ENCODE measurements around the gene IL11.
"Not testable (repeated sequence)": the region's sequence is repeated elsewhere in the genome, so short reads cannot be mapped to it uniquely, and the experiment has no call there.

The IL11 gene

DNA sequence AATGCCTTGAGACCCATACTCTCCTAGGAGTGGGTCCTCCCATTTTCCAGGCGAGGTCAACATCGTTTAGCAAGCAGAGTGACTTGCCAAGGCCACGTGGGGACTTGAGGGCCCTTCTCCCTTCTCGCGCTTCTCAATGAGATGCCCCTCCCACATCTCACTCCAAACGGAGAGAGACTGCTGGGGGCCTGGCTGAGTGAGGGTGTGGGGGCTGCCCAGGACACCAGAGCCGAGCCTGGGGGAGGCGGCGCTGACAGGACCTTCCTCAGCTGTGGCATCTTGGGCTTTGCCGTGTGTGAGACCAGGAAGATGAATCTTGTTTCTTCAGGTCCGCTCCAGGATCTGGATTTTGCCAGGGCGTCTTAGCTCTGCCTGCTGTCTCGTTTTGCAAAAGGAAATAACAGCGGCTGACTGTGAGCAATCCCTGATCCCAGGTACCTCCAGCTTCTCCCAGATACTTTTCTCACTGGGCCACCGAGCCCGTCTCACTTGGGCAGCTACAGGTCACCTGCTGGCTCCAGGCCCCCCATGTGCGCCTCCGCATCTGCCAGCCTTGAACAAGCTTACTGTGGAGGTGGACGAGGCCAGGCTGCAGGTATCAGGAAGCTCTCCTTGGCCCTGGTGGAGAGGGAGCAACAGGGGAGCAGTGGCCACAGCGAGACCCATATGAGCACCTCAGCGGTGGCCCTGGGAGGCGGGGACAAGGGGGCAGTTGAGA is 21.8 kb downstream of the IL11 start:
- DNase-seq: no peak

DNA sequence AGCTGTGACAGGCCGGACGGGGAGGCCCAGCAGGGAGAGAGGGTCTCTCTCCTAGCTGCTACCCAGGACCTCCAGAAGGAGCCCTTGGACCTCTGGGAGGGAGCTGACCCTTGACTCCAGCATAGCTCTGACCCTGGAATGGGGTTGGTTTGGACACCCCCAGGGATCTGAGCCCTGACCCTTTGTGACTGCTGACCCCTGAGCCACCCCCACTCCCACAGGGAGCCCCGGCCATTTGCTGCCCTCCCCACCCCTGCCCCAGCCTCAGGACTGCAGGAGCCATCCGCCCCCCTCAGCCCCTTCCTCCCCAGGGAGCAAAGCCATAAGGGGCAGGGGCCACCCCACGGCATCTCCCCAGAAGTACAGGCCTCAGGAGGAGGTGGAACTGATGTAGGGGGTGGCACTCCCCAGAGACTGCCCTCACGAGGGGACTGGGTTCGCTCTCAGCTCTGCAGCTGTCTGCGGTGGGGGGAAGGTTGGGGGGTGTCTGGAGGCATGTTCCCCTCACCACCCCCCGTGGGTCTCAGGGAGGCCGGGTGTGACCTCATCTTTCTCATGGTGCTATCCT is 22.7 kb downstream of the IL11 start:
- DNase-seq: no peak

DNA sequence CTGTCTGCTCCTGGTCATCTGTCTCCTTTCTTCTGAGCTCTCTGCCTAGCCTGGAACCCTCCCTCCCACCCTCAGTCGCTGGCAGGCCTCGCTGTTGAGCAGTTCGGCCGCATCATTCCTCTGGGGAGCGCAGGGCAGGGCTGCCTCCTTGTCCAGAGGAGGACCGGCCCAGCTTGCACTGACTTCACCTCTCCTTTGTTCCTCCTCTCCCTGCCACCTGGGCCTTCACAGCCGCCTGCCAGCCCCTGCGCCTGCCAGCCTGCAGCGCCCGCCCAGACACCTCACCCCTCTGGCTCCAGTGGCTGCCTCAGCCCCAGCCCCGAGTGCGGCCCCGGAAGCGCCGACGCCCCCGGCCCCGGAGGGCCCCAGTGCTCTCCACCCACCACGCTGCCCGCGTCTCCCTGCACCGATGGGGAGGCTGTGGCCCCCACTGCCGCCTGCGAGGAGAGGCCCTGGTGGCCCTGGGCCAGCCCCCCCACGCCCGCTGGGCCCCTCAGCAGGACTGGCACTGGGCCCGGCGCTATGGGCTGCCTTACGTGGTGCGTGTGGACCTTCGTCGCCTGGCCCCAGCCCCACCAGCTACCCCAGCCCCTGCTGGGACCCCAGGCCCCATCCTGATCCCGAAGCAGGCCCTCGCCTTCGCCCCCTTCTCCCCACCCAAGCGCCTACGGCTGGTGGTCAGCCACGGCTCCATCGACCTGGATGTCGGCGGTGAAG is 23.4 kb downstream of the IL11 start:
- DNase-seq: no peak

DNA sequence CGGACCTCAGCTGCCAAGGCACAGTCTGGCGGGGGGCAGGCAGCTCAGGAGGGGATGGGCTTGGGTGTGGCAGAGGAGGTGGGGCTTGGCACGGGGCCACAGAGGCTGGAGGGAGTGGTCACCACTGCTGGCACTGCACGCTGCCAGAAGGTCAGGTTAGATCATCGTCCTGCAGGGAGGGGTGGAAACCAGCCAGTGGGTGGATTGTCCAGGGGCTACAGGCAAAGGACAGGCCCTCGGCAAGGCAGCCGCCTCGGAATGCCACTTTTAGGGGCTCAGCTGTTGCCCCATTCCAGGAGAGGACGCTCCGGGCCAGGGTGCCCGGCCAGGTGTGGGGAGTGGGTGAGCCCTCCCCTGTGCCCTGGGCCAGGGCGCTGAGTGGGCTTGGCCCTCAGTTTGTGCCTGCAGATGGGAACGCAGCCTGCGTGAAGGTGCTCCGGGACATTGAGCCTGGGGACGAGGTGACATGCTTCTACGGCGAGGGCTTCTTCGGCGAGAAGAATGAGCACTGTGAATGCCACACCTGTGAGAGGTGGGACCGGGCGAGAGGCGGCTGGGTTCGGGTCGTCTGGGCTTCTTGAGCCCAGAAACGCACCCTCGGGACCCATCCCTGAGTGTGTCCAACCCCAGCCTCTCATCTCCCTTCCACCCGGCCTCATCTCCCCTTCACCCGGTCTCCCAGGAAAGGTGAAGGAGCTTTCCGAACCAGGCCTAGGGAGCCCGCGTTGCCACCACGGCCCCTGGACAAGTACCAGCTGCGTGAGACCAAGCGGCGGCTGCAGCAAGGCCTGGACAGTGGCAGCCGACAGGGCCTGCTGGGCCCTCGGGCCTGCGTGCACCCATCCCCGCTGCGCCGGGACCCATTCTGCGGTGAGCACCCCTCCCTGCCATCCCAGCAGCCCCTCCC is 24.2 kb downstream of the IL11 start:
- DNase-seq: no peak

DNA sequence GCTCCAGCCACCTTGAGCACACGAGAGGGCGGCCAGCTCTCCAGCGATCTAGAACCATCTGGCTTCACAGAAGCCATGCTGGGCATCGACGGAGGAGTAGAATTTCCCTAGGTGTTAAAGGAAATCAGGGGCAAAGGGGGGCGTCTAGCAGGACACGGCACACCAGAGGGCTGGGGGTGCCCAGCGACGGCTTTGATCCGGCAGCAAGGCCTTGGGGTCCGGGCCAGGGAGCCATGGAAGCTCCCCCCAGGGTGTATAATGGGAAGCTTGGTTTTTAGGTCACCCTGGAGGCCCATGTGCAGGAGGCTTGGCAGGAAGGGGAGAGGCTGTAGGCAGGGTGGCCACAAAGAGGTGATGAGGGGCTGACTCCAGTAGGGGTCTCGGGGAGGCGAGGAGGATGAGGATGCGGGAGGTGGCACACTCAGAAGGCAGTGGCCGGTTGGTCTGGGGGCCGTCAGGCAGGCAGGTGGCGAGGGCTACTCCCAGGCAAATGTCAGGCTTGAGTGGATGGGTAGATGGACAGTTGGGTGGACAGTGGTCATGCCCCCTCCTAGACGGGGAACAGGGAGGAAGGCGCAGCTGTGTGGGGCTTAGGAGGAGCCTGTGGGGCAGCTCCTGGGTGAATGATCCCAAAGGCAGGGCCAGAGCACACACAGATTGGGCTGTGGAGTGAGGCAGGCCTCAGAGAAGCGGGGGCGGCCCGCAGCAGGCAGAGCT is 25.0 kb downstream of the IL11 start:
- DNase-seq: no peak

DNA sequence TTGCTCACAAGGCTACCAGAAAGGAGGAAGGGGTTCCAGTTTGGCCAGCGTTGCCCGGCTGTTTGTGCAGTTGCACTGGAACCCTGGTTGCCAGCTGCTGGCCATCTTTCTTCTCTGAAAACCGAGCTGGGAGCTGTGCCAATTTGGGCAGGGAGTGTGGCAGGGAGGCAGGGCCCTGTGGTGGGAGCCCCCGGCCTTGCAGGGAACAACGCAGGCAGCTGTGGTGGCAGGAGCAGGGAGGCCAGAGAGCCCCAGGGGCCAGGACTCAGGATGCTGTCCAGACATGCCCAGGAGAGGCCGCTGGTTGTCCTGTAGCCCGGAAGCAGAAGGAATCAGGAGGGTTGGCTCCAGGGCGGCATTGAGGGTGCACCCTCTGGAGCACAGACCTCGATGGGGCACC is 25.8 kb downstream of the IL11 start:
- no peak for DNase-seq

DNA sequence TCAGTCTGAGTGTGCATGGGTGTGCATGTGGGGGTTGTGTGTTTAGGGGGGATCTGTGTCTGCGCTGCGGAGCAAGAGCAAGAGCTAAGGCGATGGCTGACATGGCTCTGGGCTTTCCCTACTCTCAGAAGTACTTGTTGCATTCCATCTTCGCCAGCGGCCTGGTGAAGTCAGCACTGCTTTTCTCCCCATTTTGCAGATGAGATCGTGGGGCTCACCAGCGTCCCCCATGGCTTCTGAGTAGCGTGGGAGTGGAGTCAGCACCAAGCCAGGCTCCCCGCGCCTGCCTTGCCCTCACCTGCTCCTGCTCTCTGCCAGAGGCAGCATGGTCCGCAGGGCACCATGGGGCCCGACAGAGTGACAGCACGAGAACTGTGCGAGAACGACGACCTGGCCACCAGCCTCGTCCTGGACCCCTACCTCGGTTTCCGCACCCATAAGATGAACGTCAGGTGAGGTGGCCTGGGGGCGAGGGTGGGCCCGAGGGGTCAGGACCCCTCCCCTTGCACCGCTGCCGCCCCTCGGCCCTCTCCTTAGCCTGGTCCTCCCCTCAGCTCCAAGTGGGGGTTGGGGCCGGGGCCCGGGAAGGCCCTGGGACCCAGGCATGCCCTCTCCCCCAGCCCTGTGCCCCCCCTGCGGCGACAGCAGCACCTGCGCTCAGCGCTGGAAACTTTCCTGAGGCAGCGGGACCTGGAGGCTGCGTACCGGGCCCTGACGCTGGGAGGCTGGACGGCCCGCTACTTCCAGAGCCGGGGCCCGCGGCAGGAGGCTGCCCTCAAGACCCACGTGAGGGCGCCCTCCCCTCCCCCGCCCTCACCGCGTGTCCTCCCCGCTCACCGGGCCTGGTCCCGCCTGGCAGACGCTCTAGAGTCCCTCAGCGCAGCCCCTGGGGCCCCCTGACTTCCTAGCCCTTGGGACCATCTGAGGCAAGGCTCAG is 28.4 kb downstream of the IL11 start:
- no peak for DNase-seq

DNA sequence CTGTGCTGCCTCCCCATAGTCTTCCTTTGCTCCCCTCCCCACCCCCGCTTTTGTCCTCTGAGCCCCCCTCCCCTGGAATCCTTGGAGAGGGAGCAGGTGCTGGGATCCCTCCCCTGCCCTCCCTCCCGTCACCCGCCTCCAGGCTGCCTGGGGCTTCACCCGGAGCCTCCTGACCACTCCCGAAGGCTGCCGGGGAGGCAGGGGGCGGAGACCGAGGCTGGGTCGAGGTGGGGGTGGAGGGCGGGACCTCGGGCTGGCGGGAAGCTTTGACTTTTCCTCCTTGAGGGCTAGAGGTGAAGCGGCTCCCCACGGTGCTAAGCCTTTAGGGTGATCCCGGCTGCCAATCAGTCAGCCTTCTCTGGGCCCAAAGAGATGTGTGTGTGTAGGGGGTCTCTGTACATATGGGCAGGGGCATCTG is 29.1 kb downstream of the IL11 start:
- DNase-seq: peak in 1 of 4 experiments; percentile 15

DNA sequence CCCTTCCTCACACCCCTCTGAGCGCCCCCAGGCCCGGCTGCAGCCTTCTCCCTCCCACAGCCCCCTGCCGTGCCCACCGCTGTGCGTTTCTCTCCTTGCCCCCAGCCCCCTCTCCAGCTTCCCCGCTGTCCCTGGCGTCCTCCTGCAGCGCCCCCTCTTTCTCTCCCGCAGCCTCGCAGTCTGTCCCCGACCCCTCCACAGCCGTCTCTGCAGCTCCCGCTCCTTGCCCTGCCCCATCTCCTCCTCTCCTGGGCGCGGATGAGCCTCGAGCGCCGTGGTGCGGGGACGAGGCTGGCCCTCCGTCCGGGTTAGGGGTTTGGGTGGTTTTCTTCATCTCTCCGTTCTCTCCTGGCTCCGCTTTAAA is 29.5 kb downstream of the IL11 start:
- no peak for DNase-seq

DNA sequence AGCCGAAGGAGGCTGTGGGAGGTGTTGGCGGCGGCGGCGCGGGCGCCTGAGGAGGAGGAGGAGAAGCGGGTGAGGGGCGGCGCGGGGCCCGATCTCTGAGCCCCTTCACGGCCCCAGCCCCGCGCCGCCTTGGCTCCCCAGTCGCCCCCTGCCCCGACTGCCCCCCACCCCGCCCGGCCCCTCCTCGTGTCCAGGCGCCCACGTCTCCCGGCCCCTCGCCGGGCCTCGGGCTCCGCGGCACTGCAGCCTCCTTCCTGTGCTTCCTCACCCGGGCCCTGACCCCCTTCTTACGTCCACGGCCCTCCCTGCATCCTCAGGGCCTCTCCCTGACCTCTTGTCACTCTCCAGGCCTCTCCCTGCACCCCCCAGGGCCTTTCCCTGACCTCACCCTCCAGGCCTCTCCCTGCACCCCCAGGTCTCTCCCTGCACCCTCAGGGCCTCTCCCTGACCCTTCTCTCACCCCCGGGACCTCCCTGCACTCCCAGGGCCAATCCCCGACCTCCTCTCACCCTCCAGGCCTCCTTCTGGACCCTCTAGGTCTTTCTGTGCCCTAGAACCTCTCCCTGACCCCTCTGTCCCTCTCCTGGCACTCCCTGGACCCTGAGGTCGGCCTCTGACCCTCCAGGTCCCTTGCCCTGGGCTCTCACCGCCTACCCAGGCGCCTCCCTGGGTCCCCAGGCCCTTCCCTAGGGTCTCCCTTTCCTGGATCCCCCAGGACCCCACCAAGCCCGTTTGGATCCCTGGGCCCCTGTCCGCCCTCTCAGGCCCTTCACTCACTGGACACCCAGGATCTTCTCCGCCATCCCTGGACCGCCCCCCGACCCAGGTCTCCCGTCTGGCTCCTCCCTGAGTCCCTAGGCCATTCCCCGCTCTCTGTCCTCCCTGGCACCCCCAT is 30.1 kb downstream of the IL11 start:
- no peak for DNase-seq

DNA sequence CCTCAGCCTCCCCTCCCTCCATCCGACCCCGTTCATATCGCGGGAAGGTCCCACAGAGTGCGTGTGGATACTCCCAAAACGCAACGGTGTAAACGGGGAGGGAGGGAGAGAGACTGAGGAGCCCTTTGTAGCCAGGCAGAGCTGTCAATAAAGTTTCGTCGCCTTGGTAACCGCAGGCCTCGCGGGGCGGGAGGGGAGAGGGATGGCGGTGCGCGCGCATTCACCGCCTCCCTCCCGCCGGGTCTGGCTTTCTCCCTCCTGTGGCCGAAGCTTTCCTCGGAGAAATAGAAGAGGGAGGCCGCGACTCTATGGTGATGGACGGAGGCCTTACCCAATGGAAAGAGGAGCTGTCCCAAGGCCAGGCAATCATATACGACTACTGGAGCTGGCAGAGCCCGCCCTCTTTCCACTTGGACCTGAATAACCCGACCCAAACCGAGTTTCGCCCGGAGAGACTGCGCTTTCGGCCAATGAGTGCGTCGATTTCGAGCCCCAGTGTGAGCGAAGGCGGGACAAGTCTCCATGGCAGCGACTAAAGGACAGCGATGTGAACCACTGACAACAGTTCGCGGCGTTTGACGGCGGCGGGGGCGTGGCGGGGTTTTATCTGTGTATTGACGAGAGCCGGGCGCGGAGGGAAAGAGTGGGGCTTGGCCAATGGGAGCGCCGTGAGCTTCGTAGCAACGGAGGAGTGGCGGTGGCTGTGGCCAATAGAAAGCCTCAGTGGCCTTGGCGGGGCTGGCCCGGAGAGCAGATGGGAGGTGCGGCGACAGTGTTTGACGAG is 31.0 kb downstream of the IL11 start, which contains the start of gene KMT5C:
Gene KMT5C, plus strand, starts transcription at position 772 of the 784 bp plus-strand sequence. CDS start 2,061 bp downstream, outside the sequence.
- peak; percentile 100 for DNase-seq

DNA sequence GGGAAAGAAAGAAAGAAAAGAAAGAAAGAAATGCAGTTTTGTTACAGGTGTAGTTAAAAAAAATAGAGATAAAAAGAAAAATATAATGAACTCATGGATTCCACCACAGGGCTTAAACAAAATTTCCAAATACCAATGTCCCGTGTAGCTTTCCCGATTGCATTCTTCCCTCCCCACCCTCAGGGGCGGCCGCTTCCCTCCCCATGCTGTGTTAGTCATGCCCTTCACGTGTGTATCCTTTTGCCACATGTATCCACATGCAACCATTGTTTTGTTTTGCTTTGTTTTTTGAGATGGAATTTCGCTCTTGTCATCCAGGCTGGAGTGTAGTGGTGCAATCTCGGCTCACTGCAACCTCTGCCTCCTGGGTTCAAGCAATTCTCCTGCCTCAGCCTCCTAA is 34.2 kb downstream of the IL11 start:
- DNase-seq: no peak

DNA sequence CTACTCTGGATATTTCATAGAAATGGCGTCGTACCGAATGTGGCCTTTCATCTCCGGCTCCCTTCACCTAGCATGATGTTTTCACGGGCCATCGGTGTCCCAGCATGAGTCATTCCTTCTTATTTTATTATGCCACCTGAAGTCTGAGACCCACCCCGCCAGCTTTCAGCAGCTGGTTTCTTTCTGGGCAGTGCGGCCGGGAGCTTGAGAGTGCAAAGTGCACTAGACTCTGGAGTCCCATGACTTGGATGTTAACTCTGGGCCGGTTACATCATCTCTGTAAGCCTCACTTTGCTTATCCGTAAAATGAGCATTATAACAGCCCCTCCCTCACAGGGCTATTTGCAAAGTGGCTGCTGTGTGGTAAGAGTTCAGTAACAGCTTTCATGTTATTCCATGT is 36.4 kb downstream of the IL11 start:
- DNase-seq: no peak

DNA sequence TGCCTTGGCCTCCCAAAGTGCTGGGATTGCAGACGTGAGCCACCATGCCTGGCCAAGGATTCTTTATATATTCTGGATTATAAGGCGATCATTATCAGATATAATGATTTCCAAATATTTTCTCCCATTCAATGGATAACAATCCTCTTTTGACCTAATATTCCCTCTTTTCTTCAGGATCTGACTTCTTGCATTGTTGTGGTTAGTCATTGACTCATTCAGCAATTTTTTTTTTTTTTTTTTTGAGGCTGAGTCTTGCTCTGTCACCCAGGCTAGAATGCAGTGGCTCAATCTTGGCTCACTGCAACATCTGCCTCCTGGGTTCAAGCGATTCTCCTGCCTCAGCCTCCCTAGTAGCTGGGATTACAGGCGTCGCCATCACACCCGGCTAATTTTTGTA is 40.5 kb downstream of the IL11 start:
- not testable (repeated sequence) for DNase-seq

DNA sequence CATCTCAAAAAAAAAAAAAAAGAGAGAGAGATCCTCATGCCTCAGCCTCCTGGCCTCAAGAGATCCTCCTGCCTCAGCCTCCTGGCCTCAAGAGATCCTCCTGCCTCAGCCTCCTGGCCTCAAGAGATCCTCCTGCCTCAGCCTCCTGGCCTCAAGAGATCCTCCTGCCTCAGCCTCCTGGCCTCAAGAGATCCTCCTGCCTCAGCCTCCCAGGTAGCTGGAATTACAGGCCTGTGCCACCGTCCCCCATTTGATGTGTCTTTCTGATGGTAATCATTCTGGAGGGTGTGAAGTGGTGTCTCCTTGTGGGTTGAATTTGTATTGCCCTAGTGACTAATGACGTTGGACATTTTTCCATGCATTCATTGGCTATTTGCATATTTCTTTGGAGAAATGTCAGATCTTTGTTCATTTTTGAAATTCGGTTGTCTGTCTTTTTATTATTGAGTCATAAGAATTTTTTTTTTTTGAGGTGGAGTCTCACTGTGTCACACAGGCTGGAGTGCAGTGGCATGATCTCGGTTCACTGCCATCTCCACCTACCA is 41.4 kb downstream of the IL11 start:
- DNase-seq: not testable (repeated sequence)

DNA sequence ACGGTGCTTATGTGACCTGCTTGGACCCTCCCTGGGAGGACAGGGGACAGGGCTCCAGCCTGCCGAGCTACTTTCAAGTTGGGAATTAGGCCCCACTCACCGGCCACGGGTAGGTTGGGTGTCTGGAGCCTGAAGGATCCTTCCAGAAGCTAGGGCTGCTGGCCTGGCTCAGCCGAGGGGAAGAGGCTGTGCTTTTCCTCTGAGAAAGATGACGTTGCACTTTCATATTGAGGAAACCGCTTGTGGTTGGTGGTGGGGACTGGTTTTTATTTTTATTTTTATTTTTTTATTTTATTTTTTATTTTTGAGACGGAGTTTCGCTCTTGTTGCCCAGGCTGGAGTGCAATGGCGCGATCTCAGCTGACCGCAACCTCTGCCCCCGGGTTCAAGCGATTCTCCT is 45.1 kb downstream of the IL11 start, which contains the start of gene TMEM150B:
Gene TMEM150B, minus strand, starts transcription at position 170 of the 400 bp plus-strand sequence. CDS start 4,305 bp downstream, outside the sequence.
- no peak for DNase-seq

DNA sequence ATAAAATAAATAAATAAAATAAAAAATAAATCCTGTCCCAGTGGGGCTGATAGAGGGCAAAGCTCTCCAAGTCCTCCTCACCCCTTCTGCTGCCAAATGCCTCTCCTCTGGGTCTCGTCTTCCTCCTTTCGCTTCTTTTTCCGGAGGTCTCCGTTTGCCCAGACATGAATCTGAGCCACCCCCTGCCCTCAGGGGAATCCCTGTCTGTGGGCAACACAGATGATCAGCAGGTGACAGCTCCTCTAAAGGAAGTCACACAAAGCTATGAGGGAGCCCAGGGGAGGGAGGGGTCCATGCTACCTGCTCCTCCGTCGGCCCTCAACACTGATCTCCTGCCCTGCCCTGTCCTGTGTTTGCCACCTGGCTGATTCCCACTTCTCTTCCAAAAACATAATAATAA is 45.6 kb downstream of the IL11 start:
- DNase-seq: no peak

DNA sequence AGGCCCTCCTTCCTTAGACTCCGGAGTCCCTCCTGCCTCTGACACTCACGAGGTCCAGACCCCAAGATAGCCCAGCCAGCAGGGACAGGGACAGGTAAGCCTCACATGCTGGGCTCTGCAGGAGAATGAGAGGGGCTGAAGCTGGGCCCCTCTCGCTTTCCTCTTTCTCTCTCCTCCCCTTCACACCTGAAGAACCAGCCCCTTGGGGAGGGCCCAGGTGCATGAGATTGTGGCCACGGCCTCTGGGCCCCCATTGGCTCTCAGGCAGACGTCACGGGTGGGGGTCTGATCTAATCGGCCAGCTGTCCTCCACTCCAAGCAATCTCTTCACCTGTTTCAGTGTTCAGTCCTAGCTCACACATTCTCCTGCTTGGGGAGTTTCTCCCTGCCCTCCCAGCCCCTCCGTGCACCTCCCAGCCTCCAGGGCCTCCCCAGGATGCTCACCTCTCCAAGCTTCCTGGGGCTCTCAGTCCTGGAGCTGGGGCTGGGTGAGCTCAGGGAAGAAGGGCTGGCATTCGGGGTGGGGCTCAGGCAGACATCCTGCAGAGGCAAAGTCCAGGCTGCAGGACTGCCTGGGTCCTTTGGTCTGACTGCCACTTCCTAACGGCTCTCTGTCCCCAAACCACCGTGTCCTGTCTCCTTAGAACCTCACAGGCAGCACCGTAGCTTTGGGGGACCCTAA is 47.9 kb downstream of the IL11 start:
- no peak for DNase-seq
